Measurements from ENCODE around the gene NRM. TPM values are rescaled to one million over a fixed set of nuclear protein-coding genes. Genes with fewer than 3 reads are reported as not detected.
A peak's percentile ranks its signal among the peaks of the same experiment; 100 is the strongest.

NRM gene
- total and polyA plus RNA-seq, 2 of the 13 experiments (the other 11 are each of a cell fraction or from before 2014, with no cell fraction given), result 12.5 to 16.0 TPM

- peak; percentile 79 for TF ChIP-seq THAP9 (CRISPR knock-in tag; IDR thresholded peaks at IDR 0.05; ENCODE audit: borderline replicate concordance)
- 0 out of 2 replicates have a peak, but pooled peaks have one; percentile 11 for TF ChIP-seq ZBTB7B (CRISPR knock-in tag; IDR thresholded peaks at IDR 0.05)
- peak; percentile 72; the same call in 1 of the 2 replicates for TF ChIP-seq MEF2D (CRISPR knock-in tag; IDR thresholded peaks at IDR 0.05)
- TF ChIP-seq HDAC2 (CRISPR knock-in tag; IDR thresholded peaks at IDR 0.05), result peak; percentile 23; the same call in 1 of the 2 replicates
- TF ChIP-seq ZNF224 (CRISPR knock-in tag; IDR thresholded peaks at IDR 0.05), result no peak
- TF ChIP-seq FOXP4 (CRISPR knock-in tag; IDR thresholded peaks at IDR 0.05), result no peak
- TF ChIP-seq ZNF746 (CRISPR knock-in tag; IDR thresholded peaks at IDR 0.05), result peak; percentile 35; the same call in 1 of the 2 replicates
- TF ChIP-seq ZFYVE20 (CRISPR knock-in tag; IDR thresholded peaks at IDR 0.05; ENCODE audit: borderline replicate concordance, low read depth), result no peak
- TF ChIP-seq ZSCAN5A (CRISPR knock-in tag; IDR thresholded peaks at IDR 0.05; ENCODE audit: borderline replicate concordance), result peak; percentile 81; the same call in 1 of the 2 replicates
- TF ChIP-seq RNF219 (CRISPR knock-in tag; IDR thresholded peaks at IDR 0.05), result no peak
- peak; percentile 4; the same call in 1 of the 2 replicates for TF ChIP-seq RXRB (CRISPR knock-in tag; IDR thresholded peaks at IDR 0.05; ENCODE audit: borderline replicate concordance)
- no peak for TF ChIP-seq THAP8 (CRISPR knock-in tag; IDR thresholded peaks at IDR 0.05; ENCODE audit: borderline replicate concordance)
- TF ChIP-seq NFKB2 (CRISPR knock-in tag; IDR thresholded peaks at IDR 0.05; ENCODE audit: borderline replicate concordance), result peak; percentile 50
- TF ChIP-seq TGIF2 (CRISPR knock-in tag; IDR thresholded peaks at IDR 0.05), result peak; percentile 58; the same call in 1 of the 2 replicates
- peak; percentile 85 for TF ChIP-seq MYC (CRISPR knock-in tag; IDR thresholded peaks at IDR 0.05; ENCODE audit: borderline replicate concordance)
- no peak for TF ChIP-seq ZNF431 (CRISPR knock-in tag; IDR thresholded peaks at IDR 0.05; ENCODE audit: borderline replicate concordance, low read depth)
- no peak for TF ChIP-seq FOXM1 (CRISPR knock-in tag; IDR thresholded peaks at IDR 0.05)
- no peak for TF ChIP-seq ZNF678 (CRISPR knock-in tag; IDR thresholded peaks at IDR 0.05)
- TF ChIP-seq PHB2 (IDR thresholded peaks at IDR 0.05; ENCODE audit: partially characterized antibody), result no peak
Observed at GRCh38 chr6:30719791-30720737, 29.3 kb upstream of the NRM start, which contains the start of gene TUBB (continued).

Measured in HepG2 (cell line).